DOHH2 (cell line): ENCODE measurements around the gene PTPN14.

Experiments used
- H3F3A ChIP-seq: fragments of 200-600 bp; sonication (generic), shearing (Covaris generic); 2 replicates; pipeline ENCODE4 v1.6.0; 2016; ENCODE audit warnings: antibody characterized with exemption, mild to moderate bottlenecking; ENCODE audit not compliant: control insufficient read depth, insufficient read depth
- H3K27ac ChIP-seq: fragments of 200-600 bp; sonication (generic); 2 replicates; pipeline ENCODE4 v1.5.1; 2014; ENCODE audit warnings: low read depth, mild to moderate bottlenecking, low read length, moderate library complexity
- H3K27me3 ChIP-seq: fragments of 200-600 bp; sonication (generic); 2 replicates; pipeline ENCODE4 v1.6.1; 2014; ENCODE audit warnings: mild to moderate bottlenecking, low read length, mixed read lengths; ENCODE audit not compliant: control insufficient read depth
- H3K36me3 ChIP-seq: fragments of 200-600 bp; sonication (generic); 2 replicates; pipeline ENCODE4 v1.6.1; 2014; ENCODE audit warnings: mild to moderate bottlenecking, low read length, moderate library complexity, mixed read lengths; ENCODE audit not compliant: control insufficient read depth
- H3K4me1 ChIP-seq: fragments of 200-600 bp; sonication (generic); 2 replicates; pipeline ENCODE4 v1.6.1; 2014; ENCODE audit warnings: mild to moderate bottlenecking, low read length, mixed read lengths; ENCODE audit not compliant: control insufficient read depth
- H3K4me2 ChIP-seq: fragments of 200-600 bp; sonication (generic); 2 replicates; pipeline ENCODE4 v1.6.0; 2014; ENCODE audit warnings: mild to moderate bottlenecking, low read length, moderate library complexity
- H3K4me3 ChIP-seq: fragments of 200-600 bp; sonication (generic); 2 replicates; pipeline ENCODE4 v1.5.1; 2014; ENCODE audit warnings: mild to moderate bottlenecking, low read length, mixed read lengths
- H3K79me2 ChIP-seq: fragments of 200-600 bp; sonication (generic); 2 replicates; pipeline ENCODE4 v1.6.1; 2014; ENCODE audit warnings: mild to moderate bottlenecking, low read length, mixed read lengths; ENCODE audit not compliant: control insufficient read depth
- H3K9me2 ChIP-seq: fragments of 200-600 bp; sonication (generic); replicated peaks from 2 replicates; pipeline ENCODE4 v1.6.1; 2014; ENCODE audit warnings: mild to moderate bottlenecking, low read length, mixed read lengths; ENCODE audit not compliant: control insufficient read depth
- H3K9me3 ChIP-seq: fragments of 200-600 bp; sonication (generic); 2 replicates; pipeline ENCODE4 v1.6.1; 2014; ENCODE audit warnings: antibody characterized with exemption, low read length, mixed read lengths; ENCODE audit not compliant: control insufficient read depth, insufficient read depth
- H4K20me1 ChIP-seq: fragments of 200-600 bp; sonication (generic); 2 replicates; pipeline ENCODE4 v1.6.0; 2014; ENCODE audit warnings: low read depth, mild to moderate bottlenecking, antibody characterized with exemption, low read length, moderate library complexity; ENCODE audit not compliant: control insufficient read depth, insufficient read depth
- EZH2phosphoT487 ChIP-seq: fragments of 200-600 bp; sonication (generic); IDR thresholded peaks from 2 replicates; pipeline ENCODE4 v1.6.1; 2017; ENCODE audit warnings: borderline replicate concordance, mild to moderate bottlenecking, antibody characterized with exemption, low read length, moderate library complexity, mixed read lengths
- TF ChIP-seq, protein P1 (sequence below): fragments of 200-600 bp; sonication (generic); IDR thresholded peaks from one replicate; pipeline ENCODE4 v1.5.1; 2014; ENCODE audit warnings: antibody characterized with exemption, mild to moderate bottlenecking, low read depth, low read length; ENCODE audit not compliant: poor library complexity, severe bottlenecking

Gene PTPN14

DNA sequence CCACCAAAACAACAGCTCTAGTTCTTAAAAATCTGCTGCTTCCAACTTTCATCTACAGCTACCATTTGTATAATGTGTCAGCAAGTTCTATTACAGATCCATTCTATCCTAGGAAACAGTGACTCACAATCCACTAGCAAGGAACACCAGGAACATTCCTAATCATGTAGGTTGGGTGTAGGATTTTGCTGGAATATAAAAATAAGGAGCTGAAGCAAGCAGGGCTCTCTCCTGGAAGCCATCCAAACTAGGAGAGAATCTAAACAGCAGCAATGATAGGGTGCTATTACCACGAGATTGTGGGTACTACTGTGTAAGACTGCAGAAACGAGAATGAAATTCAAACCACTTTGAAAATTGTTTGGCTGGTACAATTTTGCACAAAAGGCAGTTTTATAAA is 135.0 kb downstream of the PTPN14 start:
- H3K36me3 ChIP-seq: no peaks in the 10 kb centered on the region
- no peaks in the 10 kb centered on the region for H3K4me1 ChIP-seq
- H3K27ac ChIP-seq: no peak overlapping the region

DNA sequence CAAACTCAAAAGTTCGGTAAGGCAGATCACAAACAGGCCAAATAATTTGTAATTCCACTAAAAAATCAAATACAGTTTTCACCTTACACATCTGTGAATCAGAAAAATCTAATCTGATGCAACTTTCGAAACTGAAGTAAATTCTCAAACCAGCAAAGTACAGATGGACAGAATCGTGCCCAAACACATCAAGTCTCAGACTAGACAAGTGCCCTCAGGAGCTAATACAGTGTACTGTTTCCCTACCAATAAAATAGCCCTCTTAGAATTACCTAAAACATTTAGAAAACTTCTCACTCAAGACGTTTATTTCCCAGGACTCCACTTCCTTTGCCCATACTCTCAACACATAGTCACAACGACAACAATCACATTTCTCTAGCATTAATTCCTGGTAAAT is 136.3 kb downstream of the PTPN14 start:
- H3F3A ChIP-seq: no peaks in the 10 kb centered on the region
- H4K20me1 ChIP-seq: no peaks in the 10 kb centered on the region
- no peaks in the 10 kb centered on the region for H3K27me3 ChIP-seq
- H3K79me2 ChIP-seq: no peaks in the 10 kb centered on the region
- H3K27ac ChIP-seq: no peak overlapping the region
- H3K9me3 ChIP-seq: no peaks in the 10 kb centered on the region
- no peak overlapping the region for H3K4me2 ChIP-seq
- no peak overlapping the region for H3K4me3 ChIP-seq
- H3K36me3 ChIP-seq: no peaks in the 10 kb centered on the region
- H3K4me1 ChIP-seq: no peaks in the 10 kb centered on the region
- no peaks in the 10 kb centered on the region for H3K9me2 ChIP-seq
- TF ChIP-seq, protein P1, sequence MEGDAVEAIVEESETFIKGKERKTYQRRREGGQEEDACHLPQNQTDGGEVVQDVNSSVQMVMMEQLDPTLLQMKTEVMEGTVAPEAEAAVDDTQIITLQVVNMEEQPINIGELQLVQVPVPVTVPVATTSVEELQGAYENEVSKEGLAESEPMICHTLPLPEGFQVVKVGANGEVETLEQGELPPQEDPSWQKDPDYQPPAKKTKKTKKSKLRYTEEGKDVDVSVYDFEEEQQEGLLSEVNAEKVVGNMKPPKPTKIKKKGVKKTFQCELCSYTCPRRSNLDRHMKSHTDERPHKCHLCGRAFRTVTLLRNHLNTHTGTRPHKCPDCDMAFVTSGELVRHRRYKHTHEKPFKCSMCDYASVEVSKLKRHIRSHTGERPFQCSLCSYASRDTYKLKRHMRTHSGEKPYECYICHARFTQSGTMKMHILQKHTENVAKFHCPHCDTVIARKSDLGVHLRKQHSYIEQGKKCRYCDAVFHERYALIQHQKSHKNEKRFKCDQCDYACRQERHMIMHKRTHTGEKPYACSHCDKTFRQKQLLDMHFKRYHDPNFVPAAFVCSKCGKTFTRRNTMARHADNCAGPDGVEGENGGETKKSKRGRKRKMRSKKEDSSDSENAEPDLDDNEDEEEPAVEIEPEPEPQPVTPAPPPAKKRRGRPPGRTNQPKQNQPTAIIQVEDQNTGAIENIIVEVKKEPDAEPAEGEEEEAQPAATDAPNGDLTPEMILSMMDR: no peak
- TF ChIP-seq EZH2phosphoT487: no peak

More for the DNA sequence above, 135.0 kb downstream of the PTPN14 start:
- TF ChIP-seq EZH2phosphoT487: no peak
- TF ChIP-seq, protein P1: no peak
- Histone ChIP-seq H4K20me1 (no peaks in the 10 kb centered on the region), H3F3A (no peaks in the 10 kb centered on the region), H3K27me3 (peaks cover 3% of the 10 kb centered on the region; the same call in 1 of the 2 replicates), H3K79me2 (no peaks in the 10 kb centered on the region), H3K9me3 (no peaks in the 10 kb centered on the region), H3K4me2 (no peak overlapping the region), H3K9me2 (no peaks in the 10 kb centered on the region), H3K4me3 (no peak overlapping the region)

DNA sequence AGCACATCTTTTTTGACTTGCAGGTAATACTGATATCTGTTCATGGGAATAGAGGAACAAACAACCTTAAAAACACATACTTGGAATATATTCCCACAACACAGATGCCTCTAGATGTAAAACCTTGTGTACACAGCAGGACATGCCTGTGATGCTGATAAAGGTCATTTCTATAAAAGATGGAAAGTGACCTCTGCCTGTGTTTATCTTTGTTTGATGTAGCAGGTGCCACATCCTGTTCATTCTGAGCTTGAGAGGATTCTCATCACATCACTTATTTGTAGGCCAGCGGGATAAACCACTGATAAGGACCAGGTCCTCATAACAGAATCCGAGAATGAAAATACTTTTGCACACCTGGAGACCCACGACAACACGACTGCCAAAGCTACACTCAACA is 136.7 kb downstream of the PTPN14 start:
- Histone ChIP-seq H3K9me2 (no peaks in the 10 kb centered on the region), H3K27me3 (no peaks in the 10 kb centered on the region), H3K4me3 (no peak overlapping the region), H3K4me1 (no peaks in the 10 kb centered on the region), H3K9me3 (no peaks in the 10 kb centered on the region), H3K4me2 (no peak overlapping the region), H3K79me2 (no peaks in the 10 kb centered on the region), H3K36me3 (no peaks in the 10 kb centered on the region), H4K20me1 (no peaks in the 10 kb centered on the region), H3F3A (no peaks in the 10 kb centered on the region), H3K27ac (no peak overlapping the region)
- TF ChIP-seq, protein P1: no peak
- TF ChIP-seq EZH2phosphoT487: no peak

DNA sequence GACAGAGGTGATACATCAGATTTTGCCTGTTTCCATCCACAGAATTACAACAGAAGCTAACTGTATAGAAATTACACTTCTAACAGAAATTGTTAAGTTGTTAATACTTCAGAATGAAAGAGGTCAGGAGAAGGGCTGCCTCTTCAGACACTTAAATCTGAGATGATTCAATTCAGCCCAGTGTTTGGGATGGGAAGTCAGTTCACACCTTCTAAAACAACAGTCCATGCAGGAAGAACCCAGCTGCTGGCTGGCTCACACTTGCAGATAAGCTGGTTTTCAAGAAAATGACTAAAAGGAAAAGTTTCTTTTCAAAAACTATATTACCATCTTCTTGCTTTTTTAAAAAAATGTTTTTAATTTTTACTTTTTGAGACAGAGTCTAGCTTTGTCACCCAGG is 138.1 kb downstream of the PTPN14 start:
- Histone ChIP-seq H3K4me2 (no peak overlapping the region), H3K9me2 (no peaks in the 10 kb centered on the region), H3K79me2 (no peaks in the 10 kb centered on the region), H3K9me3 (no peaks in the 10 kb centered on the region), H3F3A (no peaks in the 10 kb centered on the region), H3K36me3 (no peaks in the 10 kb centered on the region), H3K27ac (no peak overlapping the region), H3K4me3 (no peak overlapping the region), H3K27me3 (no peaks in the 10 kb centered on the region), H4K20me1 (no peaks in the 10 kb centered on the region), H3K4me1 (no peaks in the 10 kb centered on the region)
- TF ChIP-seq, protein P1: no peak
- no peak for TF ChIP-seq EZH2phosphoT487
